Medulla oblongata (tissue), 1 donor: ENCODE data around the gene P2RX3.
"Not testable (repeated sequence)": the region's sequence is repeated elsewhere in the genome, so short reads cannot be mapped to it uniquely, and the experiment has no call there.

ENCODE experiments used
- DNase-seq: peaks from one replicate; pipeline ENCODE4 v3.0.0-alpha.2; 2015; ENCODE audit errors: extremely low spot score

The P2RX3 gene

DNA sequence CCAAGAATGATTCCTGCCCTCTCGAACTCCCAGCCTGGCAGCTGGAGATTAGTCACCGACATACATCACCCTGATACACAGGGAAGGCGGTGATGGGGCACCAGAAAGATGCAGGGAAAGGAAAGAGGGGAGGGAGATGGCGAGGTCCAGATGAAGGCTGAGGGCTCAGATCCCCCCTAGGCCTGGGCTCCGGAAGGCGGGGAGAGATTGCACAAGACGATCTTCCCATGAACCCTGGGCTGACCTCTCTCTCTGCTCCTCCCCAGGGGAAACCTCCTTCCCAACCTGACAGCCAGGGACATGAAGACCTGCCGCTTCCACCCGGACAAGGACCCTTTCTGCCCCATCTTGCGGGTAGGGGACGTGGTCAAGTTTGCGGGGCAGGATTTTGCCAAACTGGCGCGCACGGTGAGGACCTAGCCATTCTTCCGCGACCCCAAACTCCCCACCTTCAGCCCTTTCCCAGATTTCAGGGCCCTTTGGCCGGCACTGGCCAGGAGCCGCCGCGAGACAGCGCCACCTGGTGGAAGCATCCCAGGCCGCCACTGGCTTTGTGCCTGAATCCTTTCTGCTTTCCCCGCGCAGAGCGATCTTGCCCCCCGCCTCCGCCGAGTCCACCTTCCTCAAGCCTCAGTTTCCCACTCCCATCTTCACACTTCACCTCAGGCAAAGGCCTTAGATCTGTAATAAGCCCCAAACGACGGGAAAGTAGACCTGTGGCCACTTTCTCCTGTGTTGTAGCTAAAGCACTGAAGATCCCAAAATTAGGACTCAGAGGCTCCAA, 11.5 kb downstream of the P2RX3 start:
- peak; percentile 57 for DNase-seq

DNA sequence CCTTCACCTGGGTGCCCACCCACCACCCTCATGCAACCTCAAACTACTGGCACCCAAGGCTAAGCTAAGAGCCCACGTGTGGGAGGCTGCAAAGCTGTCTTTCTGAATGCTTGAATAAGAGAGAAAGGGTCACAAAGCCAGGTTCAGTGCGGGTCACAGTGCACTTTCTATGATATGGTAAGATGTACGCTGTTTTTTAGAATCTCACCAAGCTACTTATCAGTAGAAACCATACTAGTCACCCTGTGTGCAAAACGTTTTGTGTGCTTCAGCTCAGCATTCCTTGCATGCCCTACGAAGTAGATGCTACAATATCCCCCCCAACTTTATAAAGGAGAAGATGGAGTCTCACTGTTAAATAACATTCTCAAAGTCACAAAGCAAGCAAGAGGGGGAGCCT, 14.9 kb downstream of the P2RX3 start:
- DNase-seq: no peak

DNA sequence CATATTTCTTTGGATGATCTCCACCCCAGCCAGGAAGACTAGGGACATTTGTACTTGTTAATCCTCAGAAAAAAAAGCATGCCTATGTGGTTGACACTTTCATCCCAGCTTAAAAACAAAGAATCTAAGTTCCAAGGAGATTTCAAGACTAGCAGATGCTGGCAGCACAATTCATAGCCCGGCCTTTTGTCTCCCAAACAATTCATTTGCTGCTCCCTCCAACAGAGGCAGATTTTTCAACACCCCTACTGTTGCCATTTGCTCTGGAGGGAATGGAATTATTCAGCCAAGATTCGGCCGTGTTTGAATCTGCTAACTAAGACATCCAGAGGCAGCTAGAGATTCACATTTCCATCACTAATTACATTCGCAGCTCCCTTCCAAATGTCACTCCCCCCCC, 15.3 kb downstream of the P2RX3 start:
- no peak for DNase-seq

DNA sequence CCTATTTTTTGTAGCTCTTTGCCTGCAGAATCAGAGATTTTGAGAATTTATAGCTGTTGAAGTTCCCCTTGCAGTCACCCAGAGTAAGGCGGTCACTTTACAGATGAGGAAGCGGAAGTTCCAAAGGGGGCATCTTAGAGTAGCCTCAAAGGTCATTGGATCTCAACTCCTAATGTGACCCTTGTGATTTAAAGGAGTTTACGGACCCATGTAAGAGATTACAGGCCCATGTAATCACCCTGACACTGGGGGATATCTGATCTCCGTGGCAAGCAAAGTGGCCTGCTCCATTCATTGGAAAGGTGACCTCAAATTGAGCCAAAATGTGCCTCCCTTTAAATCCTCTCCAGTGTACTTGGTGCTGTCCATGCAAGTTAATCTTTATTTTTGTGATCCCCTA, 15.7 kb downstream of the P2RX3 start:
- peak; percentile 17 for DNase-seq

DNA sequence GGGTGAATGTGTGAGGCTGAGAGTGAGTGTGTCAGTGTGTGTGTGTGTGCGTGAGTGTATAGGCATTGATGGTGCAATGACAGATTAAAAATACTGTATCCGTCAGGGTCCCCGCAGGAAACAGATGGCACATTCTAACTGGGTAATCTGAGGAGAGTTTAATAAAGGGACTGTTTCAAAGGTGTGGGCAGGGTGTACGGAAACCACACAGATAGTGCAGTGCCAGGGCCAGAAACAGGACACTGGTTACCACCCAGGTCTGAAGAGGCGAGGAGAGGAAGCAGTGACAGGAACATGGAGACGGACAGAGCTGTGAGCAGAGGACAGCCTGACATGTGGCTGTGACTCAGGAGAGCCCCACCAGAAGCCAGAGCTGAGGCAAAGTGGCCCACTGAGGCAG, 16.5 kb downstream of the P2RX3 start:
- no peak for DNase-seq

DNA sequence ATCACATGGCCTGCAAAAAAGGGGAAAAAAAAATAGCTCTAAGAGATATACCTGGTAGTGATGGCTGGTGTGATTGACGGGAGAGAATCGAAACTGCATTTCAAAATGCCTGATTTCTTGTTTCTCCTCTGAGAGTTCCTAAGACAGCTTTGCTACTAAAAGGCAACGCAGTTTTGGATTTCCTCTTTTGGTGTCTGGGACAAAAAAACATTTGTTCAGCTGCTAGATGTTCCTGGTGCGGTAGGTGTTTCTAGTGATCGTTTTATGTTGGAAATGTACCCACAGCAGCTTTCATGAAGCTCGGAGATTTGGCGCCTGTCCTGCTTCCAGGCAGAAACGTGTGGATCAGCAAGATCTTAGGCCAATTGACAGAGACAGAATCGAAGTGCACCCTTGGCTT, 18.1 kb downstream of the P2RX3 start:
- DNase-seq: peak; percentile 44

DNA sequence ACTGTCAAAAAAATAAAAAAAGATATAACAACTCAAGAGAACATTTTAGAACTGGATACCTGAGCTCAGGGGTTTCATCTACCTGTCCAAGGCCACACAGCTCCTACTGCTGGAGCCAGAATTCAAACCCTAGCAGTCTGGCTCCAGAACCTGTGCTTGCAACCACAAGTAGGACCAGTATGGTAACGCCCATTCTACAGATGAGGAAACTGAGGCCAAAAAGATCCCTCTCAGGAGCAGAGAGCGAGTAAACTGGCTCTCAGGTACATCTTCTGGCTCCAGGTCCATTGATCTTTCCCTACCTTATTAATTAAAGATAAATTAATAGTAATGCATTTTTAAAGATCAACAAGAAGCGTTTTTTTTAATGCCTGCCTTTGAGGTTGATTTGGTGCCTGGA, 19.2 kb downstream of the P2RX3 start:
- no peak for DNase-seq

DNA sequence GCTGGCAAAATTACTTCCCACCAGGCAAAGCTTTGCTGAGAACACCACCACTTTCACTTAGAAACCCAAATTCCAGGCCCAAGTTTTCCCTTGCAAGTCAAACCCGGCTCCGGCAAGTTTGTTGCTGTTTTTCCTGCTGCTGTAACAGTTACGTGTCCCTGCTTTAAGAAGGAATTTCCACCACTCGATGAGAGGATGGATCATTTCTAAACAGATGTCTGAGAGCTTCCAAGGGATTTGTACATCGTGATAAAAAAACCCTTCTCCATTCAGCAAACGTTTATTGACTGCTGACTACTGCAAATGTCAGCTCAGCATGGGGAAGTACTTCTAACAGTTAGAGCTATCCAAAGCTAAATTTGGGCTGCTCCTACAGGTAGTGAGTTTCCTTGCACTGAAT, 19.7 kb downstream of the P2RX3 start:
- peak; percentile 9 for DNase-seq

DNA sequence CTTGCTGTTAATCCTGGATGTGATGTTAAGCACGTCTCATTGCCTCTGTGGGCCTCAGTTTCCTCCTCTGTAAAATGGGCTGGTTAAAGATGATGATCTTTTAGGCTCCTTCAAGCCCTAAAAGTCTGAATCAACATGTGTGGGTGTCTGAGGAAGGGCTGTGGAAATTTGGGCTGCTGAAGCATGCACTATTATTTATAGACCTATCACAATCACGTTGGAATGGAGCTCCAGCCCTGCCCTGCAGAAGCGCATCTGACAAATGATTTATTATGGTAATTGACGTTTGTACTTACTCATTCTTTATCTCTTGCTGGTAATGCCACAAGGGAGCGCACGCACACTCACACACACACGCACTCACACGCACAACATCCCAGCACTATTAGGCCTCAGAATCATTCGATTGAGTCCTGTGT, 20.4 kb downstream of the P2RX3 start:
- DNase-seq: no peak

DNA sequence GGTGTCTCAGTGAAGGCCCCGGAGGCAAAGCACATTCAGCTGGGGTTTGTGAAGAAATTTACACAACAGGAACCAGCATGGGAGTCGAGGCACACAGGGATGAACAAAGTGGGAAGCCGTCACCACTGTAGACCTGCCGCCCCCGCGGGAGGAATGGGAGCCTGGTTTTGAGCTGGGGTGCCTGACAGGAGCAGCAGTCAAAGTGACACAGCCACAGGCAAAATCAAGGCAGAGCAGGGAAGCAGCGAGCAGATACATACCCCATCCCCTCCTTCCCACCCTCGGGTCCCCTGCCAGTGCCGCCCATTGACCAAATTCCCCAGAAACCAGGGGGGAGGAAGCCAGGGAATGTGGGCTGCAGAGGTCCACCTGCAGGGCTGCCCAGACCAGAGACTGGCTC, 20.8 kb downstream of the P2RX3 start:
- DNase-seq: no peak

DNA sequence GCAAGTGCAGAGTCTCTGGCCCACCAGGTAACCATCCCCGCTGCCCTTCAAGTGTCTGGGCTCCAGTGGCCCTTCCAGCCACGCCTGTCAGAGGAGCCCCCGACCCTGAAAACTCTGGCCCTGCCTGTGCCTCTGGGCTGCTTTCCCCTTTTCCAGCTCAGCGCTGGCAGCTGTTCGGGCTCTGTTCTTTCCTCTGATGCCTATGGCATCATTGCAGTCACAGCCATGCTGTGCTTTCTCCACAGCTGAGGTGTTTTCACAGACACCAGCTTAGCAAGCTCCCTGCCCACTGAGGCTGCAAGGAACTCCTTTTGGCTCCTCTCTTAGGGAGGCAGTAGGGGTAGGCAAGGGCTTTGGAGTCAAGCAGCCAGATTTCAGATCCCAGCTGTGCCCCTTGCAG, 21.2 kb downstream of the P2RX3 start:
- DNase-seq: no peak

DNA sequence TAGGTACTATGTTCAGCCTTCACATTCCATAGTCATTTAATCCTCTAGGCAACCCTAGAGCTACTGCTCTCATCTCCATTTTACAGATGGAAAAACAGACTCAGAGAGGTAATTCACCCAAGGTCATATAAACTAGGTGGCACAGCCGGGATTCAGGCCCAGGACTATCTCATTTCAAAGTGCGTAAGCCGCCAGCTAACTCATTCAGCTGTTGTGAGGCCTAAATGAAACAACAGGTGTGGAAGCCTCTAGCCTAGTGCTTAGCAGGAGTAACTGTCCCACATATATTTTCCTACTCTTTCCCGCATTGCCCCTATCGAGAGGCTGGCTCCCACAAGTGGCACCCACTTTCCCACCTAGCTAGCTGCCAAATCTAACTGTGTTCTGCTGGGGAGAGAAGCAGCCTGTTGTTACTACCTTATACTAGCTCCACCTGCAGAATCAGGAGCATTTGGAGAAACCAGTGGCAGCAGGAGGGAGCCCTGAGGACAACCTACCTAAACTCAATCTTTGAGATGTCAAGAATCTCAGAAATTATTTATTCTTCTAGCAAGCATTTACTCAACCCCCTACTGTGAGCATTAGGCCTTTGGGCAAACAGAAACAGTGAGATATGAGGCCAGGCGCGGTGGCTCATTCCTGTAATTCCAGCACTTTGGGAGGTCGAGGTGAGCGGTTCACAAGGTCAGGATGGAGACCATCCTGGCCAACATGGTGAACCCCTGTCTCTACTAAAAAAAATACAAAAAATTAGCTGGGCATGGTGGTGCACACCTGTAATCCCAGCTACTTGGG, 21.9 kb downstream of the P2RX3 start:
- no peak for DNase-seq

DNA sequence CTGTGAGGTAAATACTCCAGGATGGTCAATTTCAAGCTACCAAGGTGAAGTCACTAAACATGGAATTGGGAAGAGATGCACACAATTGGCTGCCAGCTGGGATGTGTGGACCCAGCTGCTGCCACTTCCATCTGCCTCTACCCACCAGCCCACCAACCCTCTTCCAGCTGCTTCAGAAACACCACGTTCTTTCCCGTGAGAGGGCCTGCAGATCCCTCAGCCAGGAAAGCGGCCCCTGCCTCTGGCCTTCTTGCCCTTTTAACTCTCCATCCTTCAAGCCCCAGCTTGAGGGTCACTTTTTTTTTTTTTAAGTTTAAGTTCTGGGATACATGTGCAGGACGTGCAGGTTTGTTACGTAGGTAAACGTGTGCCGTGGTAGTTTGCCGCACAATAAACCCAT, 22.8 kb downstream of the P2RX3 start:
- no peak for DNase-seq

DNA sequence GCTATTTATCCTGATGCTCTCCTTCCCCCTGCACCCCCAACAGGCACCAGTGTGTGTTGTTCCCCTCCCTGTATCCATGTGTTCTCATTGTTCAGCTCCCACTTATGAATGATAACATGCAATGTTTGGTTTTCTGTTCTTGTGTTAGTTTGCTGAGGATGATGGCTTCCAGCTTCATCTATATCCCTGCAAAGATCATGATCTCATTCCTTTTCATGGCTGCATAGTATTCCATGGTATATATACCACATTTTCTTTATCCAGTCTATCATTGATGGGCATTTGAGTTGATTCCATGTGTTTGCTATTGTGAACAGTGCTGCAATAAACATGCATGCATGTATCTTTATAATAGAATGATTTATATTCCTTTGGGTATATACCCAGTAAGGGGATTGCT, 23.3 kb downstream of the P2RX3 start:
- not testable (repeated sequence) for DNase-seq

DNA sequence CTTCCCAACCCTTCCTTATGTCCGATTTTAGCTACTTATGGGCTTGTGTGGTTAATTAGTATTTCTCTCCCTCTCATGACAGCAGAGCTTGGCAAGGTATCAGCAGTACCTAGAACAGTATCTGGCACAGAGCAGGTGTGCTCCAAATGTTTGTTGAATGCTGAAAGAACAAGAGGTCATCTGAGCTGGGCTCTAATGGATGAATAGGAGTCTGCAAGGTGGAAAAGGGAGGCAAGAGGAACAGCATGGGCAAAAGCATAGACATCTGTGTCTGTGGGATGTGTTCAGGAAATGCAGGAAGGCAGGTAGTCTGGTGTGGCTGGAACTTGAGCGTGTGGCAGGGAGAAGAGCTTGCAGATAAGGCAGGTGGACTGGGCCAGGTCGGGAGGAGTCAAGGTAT, 23.8 kb downstream of the P2RX3 start:
- no peak for DNase-seq

DNA sequence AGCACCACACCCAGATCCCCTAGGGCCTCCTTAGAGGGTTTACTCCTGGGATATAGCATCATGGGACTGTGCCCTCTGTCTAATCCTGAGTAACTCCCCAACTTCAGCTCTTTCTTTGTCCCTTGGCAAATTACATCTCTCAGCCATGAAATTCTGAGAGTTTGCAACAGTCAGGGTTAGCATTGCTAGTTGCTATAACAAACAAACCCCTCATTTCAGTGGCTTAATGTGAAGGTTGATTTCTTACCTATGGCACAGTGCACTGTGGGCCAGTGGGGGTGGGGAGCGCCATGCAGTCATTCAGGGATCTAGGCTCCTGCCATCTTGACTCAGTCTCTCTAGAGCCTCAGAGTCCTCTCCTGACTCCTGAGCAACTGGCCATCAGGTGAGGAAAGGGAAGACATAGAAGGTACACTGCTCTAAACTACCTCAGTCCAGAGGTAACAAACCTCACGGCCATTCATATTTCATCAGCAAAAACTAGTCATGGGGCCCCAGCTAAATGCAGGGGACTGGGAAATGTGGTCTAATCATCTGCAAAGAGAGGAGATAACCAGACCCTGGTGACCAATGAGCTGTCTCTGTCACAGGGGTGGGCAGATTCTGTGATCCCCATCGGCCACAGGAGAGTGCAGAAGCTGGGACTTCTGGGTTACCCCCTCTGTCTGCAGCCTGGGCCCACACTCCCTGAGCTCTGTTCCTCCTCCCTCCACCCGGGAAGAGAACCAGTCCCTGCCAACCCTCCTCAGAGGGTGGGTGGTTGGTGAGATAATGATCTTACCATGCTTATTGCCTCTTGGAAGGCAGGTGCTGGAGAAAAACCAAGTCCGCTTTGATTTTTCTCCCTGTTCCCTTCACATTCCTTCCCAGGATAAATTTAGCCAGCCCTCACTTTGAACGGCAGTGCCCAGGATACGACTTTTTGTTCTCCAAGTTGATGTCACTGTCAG, 25.3 kb downstream of the P2RX3 start:
- DNase-seq: no peak

DNA sequence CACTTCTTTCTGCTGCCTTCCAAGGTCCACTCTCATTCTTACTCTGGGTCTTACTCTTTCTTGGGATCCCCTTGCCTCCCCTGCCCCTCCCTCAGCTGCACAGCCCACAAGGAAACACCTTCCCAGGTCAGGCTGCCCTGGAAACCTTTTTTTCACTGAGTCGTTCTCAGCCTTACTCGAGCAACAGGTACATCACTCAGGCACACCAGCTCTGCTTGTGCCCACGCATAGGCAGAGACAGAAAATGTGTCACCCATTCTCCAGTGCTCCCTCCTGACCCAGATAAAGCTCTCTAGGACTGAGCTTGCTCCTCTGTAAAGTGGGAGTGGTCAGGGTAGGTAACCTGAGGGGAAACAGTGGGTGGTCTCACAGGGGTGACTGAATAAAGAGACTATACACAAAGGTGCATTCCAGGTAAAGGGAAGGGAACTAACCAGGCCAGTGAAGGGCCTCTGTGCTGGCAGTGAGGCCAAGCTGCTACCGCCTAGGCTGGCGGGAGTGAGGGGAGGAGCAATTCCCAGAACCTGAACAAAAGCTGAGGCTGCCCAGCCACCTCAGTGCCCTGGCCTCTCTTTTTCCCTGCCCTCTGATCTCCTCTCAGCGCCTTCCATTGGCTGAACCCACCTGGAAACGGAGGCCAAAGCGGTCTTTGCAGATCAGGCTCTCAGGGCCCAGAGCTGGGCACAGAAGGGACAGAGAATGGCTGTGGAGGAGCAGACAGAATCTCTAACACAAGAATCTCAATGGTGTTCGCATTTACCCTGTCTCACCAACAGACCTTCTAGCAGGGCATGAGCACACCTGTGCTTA, 26.9 kb downstream of the P2RX3 start:
- DNase-seq: no peak

DNA sequence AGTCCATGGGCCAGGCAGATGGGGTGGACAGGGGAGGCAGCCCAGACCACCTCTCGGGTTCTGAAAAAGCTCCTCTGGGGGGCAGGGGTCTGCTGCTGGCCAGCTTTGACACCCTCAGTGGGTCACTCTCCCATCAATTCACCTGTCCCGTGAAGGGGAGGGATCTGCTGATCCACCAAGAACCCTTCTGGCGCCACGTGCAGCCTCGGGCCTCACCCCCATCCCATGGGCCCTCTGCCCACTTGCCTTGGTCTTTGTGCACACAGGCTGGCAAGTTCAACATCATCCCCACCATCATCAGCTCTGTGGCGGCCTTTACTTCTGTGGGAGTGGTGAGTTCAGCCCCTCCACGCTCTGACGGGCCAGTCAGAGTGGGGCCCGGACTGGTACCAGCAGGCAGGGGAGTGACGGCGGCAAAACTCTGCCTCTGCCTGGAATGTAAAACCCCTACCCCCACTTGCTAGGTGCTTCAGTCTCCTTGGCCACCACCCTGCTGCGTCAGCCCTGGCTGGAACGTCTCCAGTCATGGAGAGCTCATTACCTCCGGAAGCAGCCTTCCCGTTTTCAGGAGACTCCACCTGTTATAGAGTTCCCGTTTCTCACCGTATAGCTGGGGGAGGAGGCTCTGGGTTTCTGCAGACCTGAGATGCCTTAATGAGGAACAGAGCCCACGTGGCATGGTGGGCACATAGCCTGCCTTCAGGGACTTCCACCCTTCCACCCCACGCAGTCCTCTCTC, 30.1 kb downstream of the P2RX3 start:
- no peak for DNase-seq

DNA sequence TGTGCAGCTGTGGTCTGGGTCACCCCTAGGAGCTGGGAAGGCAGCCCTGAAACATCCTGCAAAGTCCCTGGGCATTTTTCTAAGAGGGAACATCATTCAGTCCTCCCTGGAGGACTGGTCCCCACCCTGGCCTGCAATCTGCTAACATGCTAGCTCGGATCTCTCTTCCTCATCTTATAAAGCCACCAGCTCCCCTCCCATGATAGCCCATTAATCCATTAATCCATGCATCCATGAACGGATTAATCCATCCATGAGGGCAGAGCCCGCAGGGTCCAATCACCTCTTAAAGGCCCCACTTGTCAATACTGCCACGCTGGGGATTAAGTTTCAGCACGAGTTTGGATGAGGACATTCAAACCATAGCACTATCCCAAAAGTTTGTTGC, 30.7 kb downstream of the P2RX3 start:
- DNase-seq: no peak

DNA sequence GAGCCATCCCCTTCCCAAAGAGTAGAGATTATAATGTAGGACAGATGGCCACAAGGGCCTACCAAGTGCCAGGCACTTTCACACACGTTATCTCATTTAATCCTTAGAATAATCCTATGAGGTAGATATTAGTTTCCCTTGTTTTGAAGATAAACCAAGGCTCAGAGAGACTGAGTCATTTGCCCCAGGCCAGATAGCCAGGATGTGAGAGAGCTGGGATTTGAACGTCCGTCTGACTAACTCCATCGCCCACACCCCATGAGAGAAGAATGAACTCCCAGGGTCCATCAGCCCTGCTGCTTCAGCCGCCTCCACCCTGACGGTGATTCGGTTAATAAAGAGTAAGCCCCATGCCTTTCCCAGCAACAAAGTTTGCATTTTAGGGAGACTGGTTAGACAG, 32.1 kb downstream of the P2RX3 start:
- no peak for DNase-seq

DNA sequence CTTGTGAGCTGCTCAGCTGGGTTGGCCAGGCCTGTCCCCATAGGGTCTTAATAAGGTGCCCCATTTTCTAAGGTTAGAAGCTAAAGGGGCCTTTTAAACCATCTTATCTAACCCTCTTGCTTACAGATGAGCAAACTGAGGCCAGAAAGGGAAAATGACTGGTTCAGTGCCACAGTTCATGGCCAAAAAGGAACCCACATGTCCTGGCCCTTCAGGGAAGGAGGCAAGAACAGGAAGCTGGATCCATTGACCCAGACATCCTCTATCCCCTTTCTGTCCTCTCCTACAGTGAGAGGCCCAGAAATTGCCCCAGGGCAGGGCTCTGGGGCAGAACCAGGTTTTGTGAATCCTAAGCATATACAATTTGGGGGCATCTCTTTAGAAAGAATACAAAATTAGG, 32.8 kb downstream of the P2RX3 start:
- DNase-seq: no peak
